ENCODE results near the gene ATAD3B. TPM values are rescaled to one million over a fixed set of nuclear protein-coding genes. Genes with fewer than 3 reads are reported as not detected.
"Not testable (repeated sequence)": the region's sequence is repeated elsewhere in the genome, so short reads cannot be mapped to it uniquely, and the experiment has no call there.

The ATAD3B gene
- total RNA-seq, 2 donors from 2014 or later: 24.6 to 55.5 TPM

- Mint-ChIP-seq H3K4me1 (no peaks in the 10 kb centered on the region), H3K4me3 (no peak overlapping the region), H3K36me3 (ENCODE audit: low read depth) (no peaks in the 10 kb centered on the region), H3K27ac (no peak overlapping the region), H3K27me3 (peaks cover 4% of the 10 kb centered on the region), H3K9me3 (no peaks in the 10 kb centered on the region)
- no peak for ATAC-seq (replicated peaks)
Observed at GRCh38 chr1:1452882-1453281, 18.7 kb upstream of the ATAD3B start.

DNA sequence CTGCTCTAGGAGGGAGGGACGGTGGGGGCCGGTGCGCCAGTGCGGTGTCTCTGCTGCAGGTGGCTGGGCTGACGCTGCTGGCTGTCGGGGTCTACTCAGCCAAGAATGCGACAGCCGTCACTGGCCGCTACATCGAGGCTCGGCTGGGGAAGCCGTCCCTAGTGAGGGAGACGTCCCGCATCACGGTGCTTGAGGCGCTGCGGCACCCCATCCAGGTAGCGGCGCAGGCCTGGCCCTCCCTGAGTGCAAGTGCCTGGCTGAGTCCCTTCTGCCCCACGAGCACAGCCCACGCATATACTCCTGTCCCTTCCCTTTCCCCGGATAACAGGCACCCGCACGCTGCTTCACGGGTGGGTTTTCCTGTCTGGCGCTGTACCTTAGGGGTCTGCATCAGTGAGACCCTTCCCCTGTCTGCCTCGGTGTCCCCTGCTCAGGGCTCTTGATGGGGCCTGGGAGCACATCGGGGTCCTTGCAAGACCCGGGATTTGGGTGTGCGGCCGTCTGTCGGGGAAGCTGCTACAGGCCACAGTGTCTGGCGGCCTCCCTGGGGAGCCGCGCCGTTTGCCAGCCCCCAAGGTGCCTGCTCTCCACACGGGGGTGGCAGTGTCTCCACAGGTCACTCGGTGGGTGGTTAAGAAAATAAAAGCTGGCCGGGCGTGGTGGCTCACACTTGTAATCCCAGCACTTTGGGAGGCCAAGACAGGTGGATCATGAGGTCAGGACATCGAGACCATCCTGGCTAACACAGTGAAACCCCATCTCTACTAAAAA, 17.1 kb upstream of the ATAD3B start:
- not testable (repeated sequence) for H3K4me1 Mint-ChIP-seq

GRCh38 chr1:1455366-1455884, 16.1 kb upstream of the ATAD3B start:
- Mint-ChIP-seq H3K9me3 (no peaks in the 10 kb centered on the region), H3K27ac (no peak overlapping the region), H3K36me3 (ENCODE audit: low read depth) (no peaks in the 10 kb centered on the region), H3K27me3 (no peaks in the 10 kb centered on the region), H3K4me1 (no peaks in the 10 kb centered on the region), H3K4me3 (no peak overlapping the region)
- ATAC-seq (replicated peaks): no peak

More for the DNA sequence above, 17.1 kb upstream of the ATAD3B start:
- H3K27me3 Mint-ChIP-seq; H3K36me3 Mint-ChIP-seq (ENCODE audit: low read depth); ATAC-seq (replicated peaks); H3K27ac Mint-ChIP-seq; H3K4me3 Mint-ChIP-seq; H3K9me3 Mint-ChIP-seq: not testable (repeated sequence)

DNA sequence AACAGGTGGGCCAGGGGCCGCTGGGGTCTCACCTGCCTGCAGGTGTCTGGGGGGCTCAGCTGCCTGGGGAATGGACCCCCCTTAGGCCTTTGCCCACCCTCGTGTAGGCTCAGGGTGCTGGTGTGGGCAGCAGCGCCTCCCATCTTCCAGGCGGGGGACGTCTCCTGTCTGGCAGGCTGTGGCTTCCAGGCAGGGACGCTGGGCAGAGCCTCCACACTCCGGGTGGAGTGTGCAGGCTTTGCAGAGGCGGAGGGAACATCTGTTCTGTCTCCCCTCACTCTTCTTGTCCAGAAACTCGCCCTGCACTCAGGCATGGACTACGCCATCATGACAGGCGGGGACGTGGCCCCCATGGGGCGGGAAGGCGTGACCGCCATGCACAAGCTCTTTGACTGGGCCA, 15.6 kb upstream of the ATAD3B start:
- not testable (repeated sequence) for H3K36me3 Mint-ChIP-seq (ENCODE audit: low read depth); ATAC-seq (replicated peaks); H3K27ac Mint-ChIP-seq; H3K9me3 Mint-ChIP-seq; H3K4me3 Mint-ChIP-seq; H3K4me1 Mint-ChIP-seq; H3K27me3 Mint-ChIP-seq

GRCh38 chr1:1456683-1457255, 14.8 kb upstream of the ATAD3B start:
- H3K36me3 Mint-ChIP-seq (ENCODE audit: low read depth); H3K9me3 Mint-ChIP-seq; H3K27ac Mint-ChIP-seq; H3K4me3 Mint-ChIP-seq; H3K27me3 Mint-ChIP-seq; ATAC-seq (replicated peaks); H3K4me1 Mint-ChIP-seq: not testable (repeated sequence)

DNA sequence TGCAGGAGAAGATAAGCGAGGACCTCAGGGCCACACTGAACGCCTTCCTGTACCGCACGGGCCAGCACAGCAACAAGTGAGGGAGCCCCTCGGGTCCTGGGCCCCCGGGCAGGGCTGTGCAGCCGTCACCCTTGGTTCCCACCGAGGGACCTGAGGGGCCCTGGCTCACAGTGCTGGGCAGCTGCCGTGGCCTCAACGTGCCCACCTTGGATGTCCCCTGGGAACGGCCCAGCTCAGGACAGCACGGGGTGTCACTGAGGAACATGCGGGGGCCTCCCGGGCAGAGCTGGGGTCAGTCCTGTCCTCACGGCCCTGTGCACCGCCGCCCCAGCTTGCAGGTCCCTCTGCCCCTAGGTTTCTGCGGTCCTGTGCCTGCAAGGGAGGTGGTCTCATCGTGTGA, 12.4 kb upstream of the ATAD3B start:
- not testable (repeated sequence) for H3K4me1 Mint-ChIP-seq; H3K27me3 Mint-ChIP-seq; H3K9me3 Mint-ChIP-seq; H3K27ac Mint-ChIP-seq; H3K4me3 Mint-ChIP-seq; ATAC-seq (replicated peaks); H3K36me3 Mint-ChIP-seq (ENCODE audit: low read depth)

DNA sequence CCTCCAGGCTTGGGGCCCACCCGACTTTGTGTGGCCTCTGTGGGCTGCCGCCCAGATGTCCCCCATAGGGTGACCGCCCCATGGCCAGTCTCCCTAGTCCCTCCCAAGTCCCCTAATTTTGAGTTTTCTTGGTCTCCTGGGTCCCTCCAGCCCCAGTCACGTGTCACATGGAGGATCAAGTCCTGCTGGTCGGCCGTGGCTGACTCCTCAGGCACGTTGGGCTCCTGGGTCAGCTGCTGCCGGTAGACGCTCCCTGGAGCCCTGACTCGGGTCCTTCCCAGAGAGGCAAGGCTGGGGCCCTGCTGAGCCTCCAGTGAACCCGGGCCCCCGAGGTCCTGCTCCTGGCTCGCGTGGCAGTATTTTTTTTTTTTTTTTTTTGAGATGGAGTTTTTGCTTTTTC, 11.9 kb upstream of the ATAD3B start:
- H3K36me3 Mint-ChIP-seq (ENCODE audit: low read depth); H3K4me1 Mint-ChIP-seq; ATAC-seq (replicated peaks); H3K27ac Mint-ChIP-seq; H3K4me3 Mint-ChIP-seq; H3K9me3 Mint-ChIP-seq; H3K27me3 Mint-ChIP-seq: not testable (repeated sequence)

DNA sequence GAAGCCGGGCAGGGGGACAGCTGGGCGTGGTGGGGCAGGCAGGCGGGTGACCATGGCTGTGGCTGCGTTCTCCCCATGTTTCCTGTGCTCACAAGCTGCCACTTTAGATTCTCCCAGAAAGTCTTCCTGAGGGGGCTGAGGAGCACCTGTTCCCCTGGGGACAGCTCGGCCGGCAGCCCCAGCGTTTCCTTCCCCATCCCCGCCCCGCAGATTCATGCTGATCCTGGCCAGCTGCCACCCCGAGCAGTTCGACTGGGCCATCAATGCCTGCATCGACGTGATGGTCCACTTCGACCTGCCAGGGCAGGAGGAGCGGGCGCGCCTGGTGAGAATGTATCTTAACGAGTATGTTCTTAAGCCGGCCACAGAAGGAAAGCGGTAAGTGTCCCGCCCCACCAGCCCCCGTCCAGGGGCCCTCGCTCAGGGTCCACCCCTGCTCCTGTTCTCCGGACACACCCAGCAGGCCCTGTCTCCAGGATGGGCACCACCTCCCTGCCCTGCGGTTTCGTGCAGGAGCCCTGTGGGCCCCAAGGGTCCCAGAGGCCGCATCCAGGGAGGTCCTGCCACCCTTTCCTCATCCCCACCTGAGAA, 10.9 kb upstream of the ATAD3B start:
- no peaks in the 10 kb centered on the region for H3K36me3 Mint-ChIP-seq (ENCODE audit: low read depth)
- no peak overlapping the region for H3K4me3 Mint-ChIP-seq
- peaks cover 3% of the 10 kb centered on the region for H3K27me3 Mint-ChIP-seq
- ATAC-seq (replicated peaks): no peak
- no peak overlapping the region for H3K27ac Mint-ChIP-seq
- H3K4me1 Mint-ChIP-seq: no peaks in the 10 kb centered on the region
- no peaks in the 10 kb centered on the region for H3K9me3 Mint-ChIP-seq

- peak overlapping the region; percentile 73 for H3K27ac Mint-ChIP-seq
- ATAC-seq (replicated peaks): no peak
- H3K4me3 Mint-ChIP-seq: peak overlapping the region; percentile 61
Observed at GRCh38 chr1:1461721-1462317, 9.7 kb upstream of the ATAD3B start.

GRCh38 chr1:1462318-1462966, 9.1 kb upstream of the ATAD3B start:
- Mint-ChIP-seq H3K36me3 (ENCODE audit: low read depth) (no peaks in the 10 kb centered on the region), H3K4me3 (peak overlapping the region; percentile 61), H3K27me3 (peaks cover 3% of the 10 kb centered on the region), H3K27ac (peak overlapping the region; percentile 73), H3K4me1 (no peaks in the 10 kb centered on the region), H3K9me3 (no peaks in the 10 kb centered on the region)
- peak; percentile 87 for ATAC-seq (replicated peaks)

More at GRCh38 chr1:1461721-1462317, 9.7 kb upstream of the ATAD3B start:
- Mint-ChIP-seq H3K9me3 (no peaks in the 10 kb centered on the region), H3K36me3 (ENCODE audit: low read depth) (no peaks in the 10 kb centered on the region), H3K27me3 (peaks cover 3% of the 10 kb centered on the region), H3K4me1 (no peaks in the 10 kb centered on the region)

DNA sequence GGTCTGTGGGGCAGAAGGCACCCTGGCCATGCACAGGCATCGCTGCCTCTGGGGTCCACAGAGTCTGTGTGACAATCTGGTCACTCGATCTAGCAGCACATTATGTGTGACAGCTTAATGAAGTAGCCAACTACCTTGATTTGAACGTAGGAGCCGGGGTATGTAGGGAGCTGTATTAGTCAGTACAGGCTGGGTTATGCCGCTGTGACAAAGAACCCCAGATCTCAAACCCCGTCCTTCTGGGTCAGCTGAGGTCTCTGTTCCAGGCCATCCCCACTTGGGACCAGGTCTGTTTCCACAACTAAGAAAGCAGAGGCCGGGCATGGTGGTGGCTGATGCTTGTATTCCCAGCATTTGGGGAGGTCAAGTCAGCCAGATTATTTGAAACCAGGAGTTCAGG, 8.3 kb upstream of the ATAD3B start:
- Mint-ChIP-seq H3K4me1 (no peaks in the 10 kb centered on the region), H3K36me3 (ENCODE audit: low read depth) (no peaks in the 10 kb centered on the region), H3K27ac (no peak overlapping the region), H3K4me3 (no peak overlapping the region), H3K27me3 (peaks cover 3% of the 10 kb centered on the region), H3K9me3 (no peaks in the 10 kb centered on the region)
- ATAC-seq (replicated peaks): no peak

DNA sequence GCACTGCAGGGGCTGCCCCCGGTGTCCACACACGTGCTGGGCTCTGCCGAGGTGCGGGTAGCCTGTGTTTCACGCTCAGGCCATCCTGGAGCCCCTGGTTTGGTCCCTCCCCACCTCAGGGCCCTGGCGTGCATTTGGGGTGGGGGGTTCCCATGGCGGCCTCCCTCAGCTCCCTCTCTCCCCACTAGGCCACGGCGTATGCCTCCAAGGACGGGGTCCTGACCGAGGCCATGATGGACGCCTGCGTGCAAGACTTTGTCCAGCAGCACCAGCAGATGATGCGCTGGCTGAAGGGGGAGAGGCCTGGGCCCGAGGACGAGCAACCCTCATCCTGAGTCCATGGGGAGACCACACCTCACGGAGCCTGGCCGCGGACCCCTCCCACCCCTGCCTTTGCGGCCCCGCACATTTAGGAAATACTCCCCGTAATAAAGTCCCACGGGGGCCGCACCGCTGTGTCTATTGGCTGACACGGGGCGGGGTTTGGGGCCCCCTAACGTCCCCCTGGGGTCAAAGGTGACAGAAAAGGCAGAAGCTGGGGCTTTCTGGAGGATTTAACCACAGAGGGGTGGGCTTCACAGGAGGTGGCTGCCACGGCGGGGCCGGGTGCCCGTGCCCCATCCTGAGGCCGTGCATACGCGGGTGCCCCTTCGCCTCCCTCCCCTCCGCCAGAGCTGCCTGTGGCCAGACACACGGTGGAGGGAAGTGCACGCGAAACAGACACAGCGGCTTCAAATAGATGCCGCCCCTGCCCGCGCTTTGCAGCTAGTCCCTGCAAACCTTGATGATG, 3.2 kb upstream of the ATAD3B start:
- not testable (repeated sequence) for H3K36me3 Mint-ChIP-seq (ENCODE audit: low read depth); ATAC-seq (replicated peaks); H3K27ac Mint-ChIP-seq; H3K27me3 Mint-ChIP-seq; H3K9me3 Mint-ChIP-seq; H3K4me3 Mint-ChIP-seq; H3K4me1 Mint-ChIP-seq

DNA sequence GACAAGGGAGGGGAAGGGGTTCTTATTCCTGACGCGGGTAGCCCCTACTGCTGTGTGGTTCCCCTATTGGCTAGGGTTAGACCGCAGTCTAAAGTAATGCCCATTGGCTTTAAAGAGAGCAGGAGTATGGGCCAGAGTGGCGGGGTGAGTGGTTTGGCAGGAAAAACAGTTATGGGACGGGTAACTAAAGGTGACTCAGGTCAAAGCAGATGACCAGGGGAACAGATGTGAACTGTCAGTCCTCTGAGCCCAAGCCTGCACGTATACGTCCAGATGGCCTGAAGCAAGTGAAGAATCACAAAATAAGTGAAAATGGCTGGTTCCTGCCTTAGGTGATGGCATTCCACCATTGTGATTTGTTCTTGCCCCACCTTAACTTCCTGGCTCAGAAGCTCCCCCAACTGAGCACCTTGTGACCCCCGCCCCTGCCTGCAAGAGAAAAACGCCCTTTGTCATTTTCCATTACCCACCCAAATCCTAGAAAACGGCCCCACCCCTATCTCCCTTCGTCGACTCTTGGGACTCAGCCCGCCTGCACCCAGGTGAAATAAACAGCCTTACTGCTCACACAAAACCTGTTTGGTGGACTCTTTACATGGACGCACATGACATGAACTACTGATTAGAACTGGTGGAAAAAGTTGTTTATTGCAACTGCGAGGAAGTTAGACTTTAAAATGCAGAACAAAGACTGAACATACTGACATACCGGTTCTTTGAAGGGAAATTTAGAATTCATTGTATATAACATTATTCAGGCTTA, 758 bp upstream of the ATAD3B start:
- Mint-ChIP-seq H3K4me1 (peaks cover 9% of the 10 kb centered on the region), H3K4me3 (peak overlapping the region; percentile 98), H3K36me3 (ENCODE audit: low read depth) (peaks cover 5% of the 10 kb centered on the region), H3K27me3 (no peaks in the 10 kb centered on the region), H3K9me3 (no peaks in the 10 kb centered on the region), H3K27ac (peak overlapping the region; percentile 91)
- ATAC-seq (replicated peaks): peak; percentile 4

All from activated T-helper 17 cell treated with anti-CD3 and anti-CD28 coated beads, Interleukin-2, amount 50 U/mL, for 72 hours (primary cell).